ENCODE results near the gene DUS2. TPM values are rescaled to one million over a fixed set of nuclear protein-coding genes. Genes with fewer than 3 reads are reported as not detected.

The DUS2 gene
- total and polyA plus RNA-seq, 9 of the 15 experiments (the other 6 are each of a cell fraction or from before 2014, with no cell fraction given), result 5.8 to 22.5 (median 20.6) TPM

GRCh38 chr16:68022728-68023537, at the start of gene DUS2, which contains the start of gene DDX28 (continued):
- TF ChIP-seq ZNF407 (IDR thresholded peaks at IDR 0.05; ENCODE audit: low read depth) (peak; percentile 99), GABPB1 (CRISPR knock-in tag; IDR thresholded peaks at IDR 0.05) (peak; percentile 82), ZNF197 (CRISPR knock-in tag; IDR thresholded peaks at IDR 0.05; ENCODE audit: low read depth) (no peak), ZC3H4 (CRISPR knock-in tag; IDR thresholded peaks at IDR 0.05; ENCODE audit: borderline replicate concordance) (no peak), ZNF785 (CRISPR knock-in tag; IDR thresholded peaks at IDR 0.05) (no peak), POLR2G (IDR thresholded peaks at IDR 0.05; ENCODE audit: low read depth, low read length) (peak; percentile 96), SPI1 (IDR thresholded peaks at IDR 0.05; ENCODE audit: borderline replicate concordance, low read depth, low read length) (no peak), ZNF311 (CRISPR knock-in tag; IDR thresholded peaks at IDR 0.05) (no peak), FOXJ3 (CRISPR knock-in tag; IDR thresholded peaks at IDR 0.05) (no peak), KHSRP (IDR thresholded peaks at IDR 0.05) (peak; percentile 95), CEBPB (tag; IDR thresholded peaks at IDR 0.05) (no peak), TFAP4 (CRISPR knock-in tag; IDR thresholded peaks at IDR 0.05; ENCODE audit: borderline replicate concordance) (peak; percentile 88), MTA2 (IDR thresholded peaks at IDR 0.05; ENCODE audit: low read depth) (no peak), ZNF324 (CRISPR knock-in tag; IDR thresholded peaks at IDR 0.05) (no peak), ZSCAN32 (CRISPR knock-in tag; IDR thresholded peaks at IDR 0.05) (no peak), TBL1XR1 (IDR thresholded peaks at IDR 0.05; ENCODE audit: low read length in 2 of 2) (peak; percentile 76 to 84; a peak in 2 of 4 replicates), CREB5 (CRISPR knock-in tag; IDR thresholded peaks at IDR 0.05) (no peak)
